ENCODE results near the gene CD19.

- TF ChIP-seq, protein P1, sequence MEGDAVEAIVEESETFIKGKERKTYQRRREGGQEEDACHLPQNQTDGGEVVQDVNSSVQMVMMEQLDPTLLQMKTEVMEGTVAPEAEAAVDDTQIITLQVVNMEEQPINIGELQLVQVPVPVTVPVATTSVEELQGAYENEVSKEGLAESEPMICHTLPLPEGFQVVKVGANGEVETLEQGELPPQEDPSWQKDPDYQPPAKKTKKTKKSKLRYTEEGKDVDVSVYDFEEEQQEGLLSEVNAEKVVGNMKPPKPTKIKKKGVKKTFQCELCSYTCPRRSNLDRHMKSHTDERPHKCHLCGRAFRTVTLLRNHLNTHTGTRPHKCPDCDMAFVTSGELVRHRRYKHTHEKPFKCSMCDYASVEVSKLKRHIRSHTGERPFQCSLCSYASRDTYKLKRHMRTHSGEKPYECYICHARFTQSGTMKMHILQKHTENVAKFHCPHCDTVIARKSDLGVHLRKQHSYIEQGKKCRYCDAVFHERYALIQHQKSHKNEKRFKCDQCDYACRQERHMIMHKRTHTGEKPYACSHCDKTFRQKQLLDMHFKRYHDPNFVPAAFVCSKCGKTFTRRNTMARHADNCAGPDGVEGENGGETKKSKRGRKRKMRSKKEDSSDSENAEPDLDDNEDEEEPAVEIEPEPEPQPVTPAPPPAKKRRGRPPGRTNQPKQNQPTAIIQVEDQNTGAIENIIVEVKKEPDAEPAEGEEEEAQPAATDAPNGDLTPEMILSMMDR (IDR thresholded peaks at IDR 0.05), result no peak
- TF ChIP-seq POLR2A (IDR thresholded peaks at IDR 0.05), result no peak
Observed at GRCh38 chr16:28930203-28930602, 1.6 kb upstream of the CD19 start.

Data from adrenal gland (tissue), 5 donors.